ENCODE results near the gene ZG16B. TPM values are rescaled to one million over a fixed set of nuclear protein-coding genes. Genes with fewer than 3 reads are reported as not detected.

Gene ZG16B
- total and polyA plus RNA-seq, 9 donors, result 0.28 to 1.8 (median 0.45) TPM; not detected in 3

DNA sequence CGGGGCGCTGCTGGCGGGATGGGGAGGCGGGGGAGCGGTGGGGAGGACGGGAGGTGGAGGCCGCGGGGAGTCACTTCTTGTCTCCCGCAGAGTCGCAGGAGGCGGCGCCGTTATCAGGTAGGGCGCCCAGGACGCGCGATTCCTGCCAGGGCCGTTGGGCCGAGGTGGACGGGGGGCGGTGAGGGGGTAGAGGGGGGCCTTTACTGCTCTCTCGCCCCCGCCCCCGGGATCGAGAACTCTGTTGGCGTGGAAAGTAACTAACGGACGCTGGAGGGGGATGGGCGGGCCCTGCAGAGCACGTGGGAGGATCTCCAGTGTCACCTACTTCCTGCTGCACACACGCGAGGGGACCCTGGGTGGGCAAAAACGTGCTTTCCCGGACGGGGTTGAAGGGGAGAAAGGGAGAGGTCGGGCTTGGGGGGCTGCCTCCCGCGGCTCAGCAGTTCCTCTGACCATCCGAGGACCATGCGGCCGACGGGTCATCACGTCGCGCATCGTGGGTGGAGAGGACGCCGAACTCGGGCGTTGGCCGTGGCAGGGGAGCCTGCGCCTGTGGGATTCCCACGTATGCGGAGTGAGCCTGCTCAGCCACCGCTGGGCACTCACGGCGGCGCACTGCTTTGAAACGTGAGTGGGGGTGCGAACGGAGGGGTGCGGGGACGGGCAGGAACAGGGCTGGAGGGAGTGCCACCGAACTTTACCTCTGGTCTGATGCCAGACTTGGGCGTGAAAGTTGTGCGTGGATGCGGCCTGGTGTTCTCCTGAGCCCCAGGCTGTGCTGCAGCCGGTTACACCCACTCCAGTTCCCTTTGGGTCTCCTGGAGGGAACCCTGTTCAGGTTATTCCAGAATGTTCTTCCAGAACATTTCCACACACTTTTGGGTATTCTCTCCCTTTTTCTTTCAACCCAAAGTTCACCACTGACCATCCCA is 12.5 kb upstream of the ZG16B start:
- Histone ChIP-seq H3K4me3 (no peak overlapping the region), H3K27me3 (no peaks in the 10 kb centered on the region), H3K36me3 (no peaks in the 10 kb centered on the region), H3K4me1 (ENCODE audit: insufficient read depth) (no peaks in the 10 kb centered on the region), H3K9me3 (no peaks in the 10 kb centered on the region), H3K27ac (no peak overlapping the region)
- WGBS, 3 donors, result 61 to 66% (median 65%) methylated on average over 64 to 68 of the region's 68 CpGs
- TF ChIP-seq POLR2A (IDR thresholded peaks at IDR 0.05), result no peak
- TF ChIP-seq EP300 (IDR thresholded peaks at IDR 0.05), result no peak
- TF ChIP-seq, protein P1, sequence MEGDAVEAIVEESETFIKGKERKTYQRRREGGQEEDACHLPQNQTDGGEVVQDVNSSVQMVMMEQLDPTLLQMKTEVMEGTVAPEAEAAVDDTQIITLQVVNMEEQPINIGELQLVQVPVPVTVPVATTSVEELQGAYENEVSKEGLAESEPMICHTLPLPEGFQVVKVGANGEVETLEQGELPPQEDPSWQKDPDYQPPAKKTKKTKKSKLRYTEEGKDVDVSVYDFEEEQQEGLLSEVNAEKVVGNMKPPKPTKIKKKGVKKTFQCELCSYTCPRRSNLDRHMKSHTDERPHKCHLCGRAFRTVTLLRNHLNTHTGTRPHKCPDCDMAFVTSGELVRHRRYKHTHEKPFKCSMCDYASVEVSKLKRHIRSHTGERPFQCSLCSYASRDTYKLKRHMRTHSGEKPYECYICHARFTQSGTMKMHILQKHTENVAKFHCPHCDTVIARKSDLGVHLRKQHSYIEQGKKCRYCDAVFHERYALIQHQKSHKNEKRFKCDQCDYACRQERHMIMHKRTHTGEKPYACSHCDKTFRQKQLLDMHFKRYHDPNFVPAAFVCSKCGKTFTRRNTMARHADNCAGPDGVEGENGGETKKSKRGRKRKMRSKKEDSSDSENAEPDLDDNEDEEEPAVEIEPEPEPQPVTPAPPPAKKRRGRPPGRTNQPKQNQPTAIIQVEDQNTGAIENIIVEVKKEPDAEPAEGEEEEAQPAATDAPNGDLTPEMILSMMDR (IDR thresholded peaks at IDR 0.05), result no peak
- peak in 1 of 5 donors; percentile 23 for DNase-seq
- intact Hi-C loops (cut with DNase I), result no loop called here

DNA sequence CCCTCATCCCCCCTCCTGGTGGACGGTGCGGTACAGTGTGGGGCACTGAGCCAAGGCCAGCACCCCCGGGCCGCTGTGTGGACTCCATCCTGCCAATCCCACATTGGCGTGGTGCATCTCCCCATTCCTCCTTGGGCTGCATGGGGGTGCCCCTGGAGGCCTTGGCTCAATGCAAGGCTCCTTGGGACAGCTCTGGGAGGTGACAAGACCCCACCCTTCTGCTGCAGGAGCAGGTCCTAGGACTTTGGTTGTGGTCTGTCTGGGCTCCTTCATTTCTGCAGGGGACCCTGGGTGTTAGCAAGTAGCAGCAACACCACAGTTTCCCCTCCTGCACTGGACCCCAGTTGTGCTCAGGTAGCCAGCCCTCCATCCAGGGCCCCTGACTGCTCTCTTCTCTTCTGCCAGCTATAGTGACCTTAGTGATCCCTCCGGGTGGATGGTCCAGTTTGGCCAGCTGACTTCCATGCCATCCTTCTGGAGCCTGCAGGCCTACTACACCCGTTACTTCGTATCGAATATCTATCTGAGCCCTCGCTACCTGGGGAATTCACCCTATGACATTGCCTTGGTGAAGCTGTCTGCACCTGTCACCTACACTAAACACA is 11.7 kb upstream of the ZG16B start:
- intact Hi-C loops (cut with DNase I), result no loop called here
- WGBS, 3 donors, result 63 to 79% (median 69%) methylated on average over 10 of the region's 10 CpGs
- H3K4me3 ChIP-seq, result no peak overlapping the region
- no peak overlapping the region for H3K27ac ChIP-seq
- peak in 2 of 5 donors; percentile 6 to 23 for DNase-seq
- H3K36me3 ChIP-seq, result no peaks in the 10 kb centered on the region
- TF ChIP-seq, protein P1 (IDR thresholded peaks at IDR 0.05), result no peak
- no peak for TF ChIP-seq POLR2A (IDR thresholded peaks at IDR 0.05)
- TF ChIP-seq EP300 (IDR thresholded peaks at IDR 0.05), result no peak
- no peaks in the 10 kb centered on the region for H3K9me3 ChIP-seq
- H3K27me3 ChIP-seq, result no peaks in the 10 kb centered on the region
- H3K4me1 ChIP-seq (ENCODE audit: insufficient read depth), result no peaks in the 10 kb centered on the region

DNA sequence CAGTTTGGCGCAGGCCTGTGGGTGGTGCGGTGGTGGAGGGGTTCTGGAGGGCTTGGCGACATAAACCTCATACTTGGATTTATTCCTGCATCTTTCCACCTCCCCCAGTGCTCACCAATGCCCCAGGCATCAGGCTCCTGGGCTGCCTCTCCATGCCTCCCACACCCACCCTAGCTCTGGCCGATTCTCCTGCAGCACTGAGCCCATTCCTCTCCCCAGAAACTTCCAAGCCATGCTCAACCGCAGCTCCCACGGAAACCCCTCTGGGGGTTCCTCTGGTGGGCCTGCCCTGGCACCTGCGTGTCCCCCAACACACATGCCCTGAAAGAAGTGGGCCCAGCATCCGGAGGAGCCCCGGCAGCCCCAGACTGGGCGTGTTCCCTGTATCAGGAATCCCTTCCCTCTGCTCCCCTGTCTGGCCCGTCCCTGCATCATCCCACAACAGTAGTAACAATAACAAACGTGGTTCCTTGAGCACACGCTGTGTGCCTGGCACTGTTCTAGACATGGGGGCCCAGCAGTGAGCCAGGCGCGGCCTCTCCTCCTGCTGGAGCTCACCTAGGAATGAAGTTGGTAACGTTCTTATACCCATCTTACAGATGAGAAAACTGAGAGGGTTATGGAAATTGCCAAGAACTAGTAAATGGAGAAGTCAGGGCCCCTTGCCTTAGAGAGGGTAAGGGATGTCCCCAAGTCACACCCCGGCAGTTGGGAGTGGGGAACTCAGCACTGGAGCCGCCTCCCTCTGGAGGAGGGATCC is 10.7 kb upstream of the ZG16B start:
- no peaks in the 10 kb centered on the region for H3K4me1 ChIP-seq (ENCODE audit: insufficient read depth)
- no peaks in the 10 kb centered on the region for H3K36me3 ChIP-seq
- no peaks in the 10 kb centered on the region for H3K27me3 ChIP-seq
- 75 to 79% (median 78%) methylated on average over 18 of the region's 18 CpGs for WGBS, 3 donors
- peak in 1 of 5 donors; percentile 14 for DNase-seq
- TF ChIP-seq POLR2A (IDR thresholded peaks at IDR 0.05) (no peak), EP300 (IDR thresholded peaks at IDR 0.05) (no peak)
- TF ChIP-seq, protein P1 (IDR thresholded peaks at IDR 0.05), result no peak
- H3K4me3 ChIP-seq, result no peak overlapping the region
- H3K9me3 ChIP-seq, result no peaks in the 10 kb centered on the region
- intact Hi-C loops (cut with DNase I), result no loop called here
- no peak overlapping the region for H3K27ac ChIP-seq

All from ovary (tissue), 9 donors.